GM21737 (cell line): ENCODE data around the gene ABHD3.
"Not testable (repeated sequence)": the region's sequence is repeated elsewhere in the genome, so short reads cannot be mapped to it uniquely, and the experiment has no call there.

Experiments
- ATAC-seq: cut with Tn5 transposase; IDR thresholded peaks from one replicate; pipeline ENCODE4 v1.9.1; 2021; ENCODE audit warnings: mild to moderate bottlenecking, moderate library complexity; ENCODE audit not compliant: unreplicated experiment

The ABHD3 gene

GRCh38 chr18:21653361-21653760 is 51.2 kb downstream of the ABHD3 start:
- no peak for ATAC-seq

DNA sequence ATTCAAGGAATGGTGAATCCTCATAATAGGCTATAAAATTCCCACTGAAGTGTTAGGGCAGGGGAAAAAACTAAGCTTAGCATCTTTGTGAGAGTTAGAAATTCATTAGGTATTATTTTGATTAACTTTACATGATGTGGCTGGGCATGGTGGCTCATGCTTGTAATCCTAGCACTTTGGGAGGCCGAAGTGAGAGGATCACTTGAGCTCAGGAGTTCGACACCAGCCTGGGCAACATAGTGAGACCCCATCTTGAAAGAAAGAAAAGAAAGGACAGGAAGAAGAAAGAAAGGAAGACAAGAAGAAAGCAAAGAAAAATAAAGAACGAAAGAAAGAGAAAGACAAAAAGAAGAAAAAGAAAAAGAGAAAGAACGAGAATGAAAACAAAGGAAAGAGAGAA is 52.5 kb downstream of the ABHD3 start:
- ATAC-seq, result no peak

GRCh38 chr18:21650311-21650710 is 54.3 kb downstream of the ABHD3 start:
- no peak for ATAC-seq

GRCh38 chr18:21640375-21640774 is 64.2 kb downstream of the ABHD3 start:
- ATAC-seq, result not testable (repeated sequence)

DNA sequence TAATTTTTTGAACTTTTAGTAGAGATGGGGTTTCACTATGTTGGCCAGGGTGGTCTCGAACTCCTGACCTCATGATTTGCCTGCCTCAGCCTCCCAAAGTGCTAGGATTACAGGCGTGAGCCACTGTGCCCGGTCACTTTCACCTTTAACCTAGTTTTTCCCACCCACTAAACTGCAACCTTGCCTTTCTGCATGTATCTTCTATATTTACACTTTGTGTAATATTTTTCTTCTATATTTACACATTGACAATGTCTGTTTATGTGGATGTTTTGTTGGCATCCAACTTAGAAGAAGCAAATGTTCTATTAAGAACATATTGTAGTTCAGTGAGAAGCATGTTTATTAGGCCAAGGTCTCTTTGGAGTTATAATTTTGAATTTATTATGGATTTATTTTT is 65.8 kb downstream of the ABHD3 start:
- no peak for ATAC-seq

- ATAC-seq, result no peak
Measured at GRCh38 chr18:21636769-21637168, 67.8 kb downstream of the ABHD3 start.

GRCh38 chr18:21634588-21635199 is 69.9 kb downstream of the ABHD3 start:
- ATAC-seq, result no peak

DNA sequence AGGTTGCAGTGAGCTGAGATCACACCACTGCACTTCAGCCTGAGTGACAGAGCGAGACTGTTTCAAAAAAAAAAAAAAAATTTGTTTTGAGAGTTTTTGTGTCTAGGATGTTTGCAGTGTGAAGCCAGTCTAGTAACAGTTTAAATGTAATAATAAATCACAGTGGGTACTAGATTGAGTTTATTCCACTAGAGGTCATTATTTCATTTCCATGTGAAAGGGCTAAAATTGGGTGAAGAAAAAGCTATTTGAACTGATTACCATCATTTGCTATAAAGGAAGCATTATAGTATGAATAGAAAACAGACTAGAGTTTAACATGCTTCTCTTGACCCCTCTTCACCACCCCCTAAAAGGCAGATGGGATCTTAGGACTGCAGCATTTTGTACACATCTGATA is 72.2 kb downstream of the ABHD3 start:
- no peak for ATAC-seq

GRCh38 chr18:21629089-21629832 is 75.3 kb downstream of the ABHD3 start:
- ATAC-seq, result peak; percentile 93

GRCh38 chr18:21621640-21622039 is 82.9 kb downstream of the ABHD3 start:
- not testable (repeated sequence) for ATAC-seq

DNA sequence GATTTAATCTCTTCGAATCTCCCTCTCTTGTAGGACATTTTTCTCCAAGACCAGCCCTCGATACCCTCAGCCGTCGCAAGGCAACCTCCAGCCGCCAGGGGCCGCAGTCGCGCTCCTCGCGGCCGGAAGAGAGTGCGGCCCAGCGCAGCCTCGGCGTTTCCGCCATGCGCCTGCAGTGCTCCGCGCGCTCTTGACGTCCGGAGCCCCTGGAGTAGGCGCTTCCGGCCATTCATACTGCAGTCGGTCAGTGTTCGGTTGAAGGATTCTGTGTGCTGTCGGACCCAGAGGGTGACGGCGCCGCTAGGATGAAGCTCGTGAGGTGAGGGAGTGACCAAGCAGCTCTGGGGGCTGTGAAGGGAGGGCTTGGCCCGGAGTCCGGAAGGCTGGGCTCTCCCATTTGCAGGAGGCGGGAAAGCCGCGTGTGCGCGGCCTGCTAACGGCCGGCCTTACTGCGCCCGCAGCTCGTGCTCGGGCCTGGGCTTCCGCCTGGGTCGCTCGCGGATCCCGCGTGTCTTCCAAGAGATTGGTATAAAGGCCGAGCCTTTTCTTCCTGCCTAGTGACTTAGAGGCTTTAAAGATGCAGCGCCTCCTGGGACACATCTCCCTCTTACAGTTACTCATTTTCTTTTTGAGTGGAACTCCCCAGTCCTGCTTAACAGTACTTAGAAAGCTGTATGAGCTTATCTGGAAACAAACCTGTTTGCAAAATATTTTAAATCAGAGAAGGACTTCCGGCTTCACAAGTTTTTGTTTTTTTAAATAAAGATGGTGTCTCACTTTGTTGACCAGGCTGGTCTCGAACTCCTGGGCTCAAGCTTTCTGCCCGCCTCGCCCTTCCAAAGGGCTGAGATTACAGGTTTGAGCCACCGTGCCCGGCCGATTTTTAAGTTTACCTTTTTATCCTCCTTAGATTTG is 92.2 kb downstream of the ABHD3 start, which contains the start of gene SNRPD1:
Gene SNRPD1, plus strand, starts transcription at position 190 of the 915 bp plus-strand sequence. Its CDS starts 116 bp downstream, at position 306.
- peak; percentile 99 for ATAC-seq

DNA sequence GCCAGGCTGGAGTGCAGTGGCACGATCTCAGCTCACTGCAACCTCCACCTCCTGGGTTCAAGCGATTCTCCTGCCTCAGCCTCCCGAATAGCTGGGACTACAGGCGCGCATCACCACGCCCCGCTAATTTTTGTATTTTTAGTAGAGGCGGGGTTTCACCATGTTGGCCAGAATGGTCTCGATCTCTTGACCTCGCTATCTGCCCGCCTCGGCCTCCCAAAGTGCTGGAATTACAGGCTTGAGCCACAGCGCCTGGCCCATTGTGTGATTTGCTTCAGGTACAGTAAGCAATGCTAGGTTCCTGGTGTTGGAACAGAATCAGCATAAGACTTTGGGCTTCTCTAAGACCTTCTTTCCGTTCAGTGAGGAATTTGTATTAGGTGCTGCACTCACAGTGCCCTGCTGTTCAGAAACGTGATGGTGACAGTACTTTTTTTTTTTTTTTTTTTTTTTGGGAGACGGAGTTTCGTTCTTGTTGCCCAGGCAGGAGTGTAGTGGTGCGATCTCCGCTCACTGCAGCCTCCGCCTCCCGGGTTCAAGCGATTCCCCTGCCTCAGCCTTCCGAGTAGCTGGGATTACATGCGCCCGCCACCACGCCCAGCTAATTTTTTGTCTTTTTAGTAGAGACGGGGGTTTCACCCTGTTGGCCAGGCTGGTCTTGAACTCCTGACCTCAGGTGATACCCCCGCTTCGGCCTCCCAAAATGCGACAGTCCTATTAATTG is 93.0 kb downstream of the ABHD3 start:
- not testable (repeated sequence) for ATAC-seq

- no peak for ATAC-seq
Measured at GRCh38 chr18:21605213-21605612, 99.4 kb downstream of the ABHD3 start.

GRCh38 chr18:21604671-21605070 is 99.9 kb downstream of the ABHD3 start:
- ATAC-seq, result no peak

DNA sequence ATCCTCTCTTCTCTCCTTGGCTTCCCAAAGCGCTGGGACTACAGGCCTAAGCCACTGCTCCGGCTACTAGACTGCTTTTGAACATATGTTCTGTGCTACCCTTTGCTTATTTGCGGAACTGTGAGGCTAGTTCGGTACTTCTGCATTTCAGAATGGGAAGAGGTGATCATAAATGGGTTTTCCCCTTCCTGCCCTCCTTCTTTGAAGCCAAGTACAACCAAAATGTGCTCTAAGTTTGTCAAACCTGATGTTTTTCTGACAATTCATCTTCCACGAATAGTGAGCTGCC is 102.3 kb downstream of the ABHD3 start:
- no peak for ATAC-seq
